OCI-LY3 (cell line): Measurements from ENCODE around the gene TEX19.

Experiments used
- H2AFZ ChIP-seq: fragments of 200-600, 300-600 bp; shearing (Covaris generic); 2 replicates; pipeline ENCODE4 v1.6.0; 2014; ENCODE audit warnings: antibody characterized with exemption, low read depth, low read length
- H3K27ac ChIP-seq: fragments of 200-600, 300-600 bp; sonication (generic); 2 replicates; pipeline ENCODE4 v1.5.1; 2014; ENCODE audit warnings: mild to moderate bottlenecking, low read length, moderate library complexity, mixed read lengths
- H3K27me3 ChIP-seq: fragments of 200-600, 300-600 bp; sonication (generic); 2 replicates; pipeline ENCODE4 v1.6.1; 2014; ENCODE audit warnings: low read depth, low read length, mixed read lengths
- H3K36me3 ChIP-seq: fragments of 200-600, 300-600 bp; sonication (generic); replicated peaks from 2 replicates; pipeline ENCODE3; 2014; ENCODE audit warnings: low read depth, low read length, mixed read lengths
- H3K4me1 ChIP-seq: fragments of 300-600, 200-600 bp; sonication (generic); 2 replicates; pipeline ENCODE4 v1.6.1; 2014; ENCODE audit warnings: low read length, mixed read lengths
- H3K4me2 ChIP-seq: fragments of 200-600, 300-600 bp; sonication (generic); 2 replicates; pipeline ENCODE4 v1.6.1; 2014; ENCODE audit warnings: low read length, mixed read lengths
- H3K4me3 ChIP-seq: fragments of 300-600, 200-600 bp; sonication (generic); 2 replicates; pipeline ENCODE4 v1.5.1; 2014; ENCODE audit warnings: antibody characterized with exemption, mild to moderate bottlenecking, low read length, moderate library complexity
- H3K79me2 ChIP-seq: fragments of 300-600, 200-600 bp; shearing (Covaris generic); 2 replicates; pipeline ENCODE4 v1.6.1; 2014; ENCODE audit warnings: mild to moderate bottlenecking, low read length, mixed read lengths
- H3K9ac ChIP-seq: fragments of 300-600, 200-600 bp; shearing (Covaris generic); 2 replicates; pipeline ENCODE4 v1.6.0; 2014; ENCODE audit warnings: mild to moderate bottlenecking, low read length, moderate library complexity
- H3K9me3 ChIP-seq: fragments of 200-600, 300-600 bp; shearing (Covaris generic); 2 replicates; pipeline ENCODE4 v1.6.1; 2014; ENCODE audit warnings: low read length, mixed read lengths; ENCODE audit not compliant: insufficient read depth
- H4K20me1 ChIP-seq: fragments of 200-600, 300-600 bp; sonication (generic); 2 replicates; pipeline ENCODE4 v1.6.1; 2016; ENCODE audit warnings: low read length, mixed read lengths; ENCODE audit not compliant: insufficient read depth
- EZH2phosphoT487 ChIP-seq: fragments of 200-600 bp; shearing (Covaris generic); IDR thresholded peaks from 2 replicates; pipeline ENCODE4 v1.6.1; 2018; ENCODE audit warnings: antibody characterized with exemption, mixed run types, low read depth
- TF ChIP-seq, protein P1 (sequence below): fragments of 200-600, 300-600 bp; sonication (generic); IDR thresholded peaks from 2 replicates; pipeline ENCODE4 v1.5.1; 2014; ENCODE audit warnings: antibody characterized with exemption, low read length, low read depth

Gene TEX19

DNA sequence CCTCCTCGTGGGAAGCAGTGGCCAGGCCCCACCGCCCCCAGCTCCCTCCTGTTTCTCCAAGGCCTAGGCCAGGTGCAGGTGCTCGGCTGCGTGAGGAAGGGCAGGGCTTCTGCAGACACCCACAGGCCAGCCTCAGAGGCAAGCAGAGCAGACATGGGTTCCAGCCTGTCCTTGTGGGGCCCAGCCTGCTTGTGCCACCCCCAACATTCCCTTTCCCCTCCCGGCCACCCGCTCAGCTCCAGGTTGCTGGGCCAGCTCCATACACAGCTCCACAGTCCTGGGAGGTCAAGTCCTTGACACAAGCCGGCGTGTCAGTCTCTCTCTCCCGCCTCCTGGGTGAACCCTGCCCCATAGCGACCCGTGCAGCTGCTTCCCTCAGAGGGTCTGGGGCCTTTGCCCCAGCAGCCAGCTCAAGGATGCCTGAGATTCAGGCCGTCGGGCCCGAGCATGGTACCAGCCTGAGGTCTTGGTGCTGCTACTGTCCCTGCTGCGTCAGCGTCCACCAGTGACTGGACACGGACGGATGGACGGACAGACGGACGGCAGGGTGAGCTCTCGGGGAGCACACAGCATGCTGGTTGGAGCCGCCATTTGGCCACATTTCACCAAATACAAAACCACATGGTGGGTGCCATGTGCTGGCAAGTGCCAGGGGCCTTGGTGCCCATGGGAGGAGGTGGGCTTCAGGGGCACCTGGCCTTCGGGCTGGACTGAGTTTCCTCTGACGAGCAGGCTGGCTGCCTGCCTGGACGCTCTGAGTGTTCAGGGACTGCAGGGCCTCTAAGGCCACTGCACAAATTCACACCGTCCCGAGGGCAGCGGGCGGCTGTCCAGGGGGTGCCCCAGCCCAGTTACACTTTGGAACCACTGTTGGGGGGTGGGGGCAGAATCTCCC is 33.5 kb upstream of the TEX19 start:
- H3K4me3 ChIP-seq, result no peak overlapping the region
- no peaks in the 10 kb centered on the region for H3K9me3 ChIP-seq
- H3K27ac ChIP-seq, result no peak overlapping the region
- H3K27me3 ChIP-seq, result peaks cover 40% of the 10 kb centered on the region
- no peaks in the 10 kb centered on the region for H3K36me3 ChIP-seq
- no peak for TF ChIP-seq EZH2phosphoT487
- TF ChIP-seq, protein P1, sequence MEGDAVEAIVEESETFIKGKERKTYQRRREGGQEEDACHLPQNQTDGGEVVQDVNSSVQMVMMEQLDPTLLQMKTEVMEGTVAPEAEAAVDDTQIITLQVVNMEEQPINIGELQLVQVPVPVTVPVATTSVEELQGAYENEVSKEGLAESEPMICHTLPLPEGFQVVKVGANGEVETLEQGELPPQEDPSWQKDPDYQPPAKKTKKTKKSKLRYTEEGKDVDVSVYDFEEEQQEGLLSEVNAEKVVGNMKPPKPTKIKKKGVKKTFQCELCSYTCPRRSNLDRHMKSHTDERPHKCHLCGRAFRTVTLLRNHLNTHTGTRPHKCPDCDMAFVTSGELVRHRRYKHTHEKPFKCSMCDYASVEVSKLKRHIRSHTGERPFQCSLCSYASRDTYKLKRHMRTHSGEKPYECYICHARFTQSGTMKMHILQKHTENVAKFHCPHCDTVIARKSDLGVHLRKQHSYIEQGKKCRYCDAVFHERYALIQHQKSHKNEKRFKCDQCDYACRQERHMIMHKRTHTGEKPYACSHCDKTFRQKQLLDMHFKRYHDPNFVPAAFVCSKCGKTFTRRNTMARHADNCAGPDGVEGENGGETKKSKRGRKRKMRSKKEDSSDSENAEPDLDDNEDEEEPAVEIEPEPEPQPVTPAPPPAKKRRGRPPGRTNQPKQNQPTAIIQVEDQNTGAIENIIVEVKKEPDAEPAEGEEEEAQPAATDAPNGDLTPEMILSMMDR, result no peak
- H3K9ac ChIP-seq, result no peak overlapping the region
- peaks cover 30% of the 10 kb centered on the region for H3K4me1 ChIP-seq
- H2AFZ ChIP-seq, result no peak overlapping the region
- no peaks in the 10 kb centered on the region for H3K79me2 ChIP-seq
- H4K20me1 ChIP-seq, result no peaks in the 10 kb centered on the region
- H3K4me2 ChIP-seq, result no peak overlapping the region

DNA sequence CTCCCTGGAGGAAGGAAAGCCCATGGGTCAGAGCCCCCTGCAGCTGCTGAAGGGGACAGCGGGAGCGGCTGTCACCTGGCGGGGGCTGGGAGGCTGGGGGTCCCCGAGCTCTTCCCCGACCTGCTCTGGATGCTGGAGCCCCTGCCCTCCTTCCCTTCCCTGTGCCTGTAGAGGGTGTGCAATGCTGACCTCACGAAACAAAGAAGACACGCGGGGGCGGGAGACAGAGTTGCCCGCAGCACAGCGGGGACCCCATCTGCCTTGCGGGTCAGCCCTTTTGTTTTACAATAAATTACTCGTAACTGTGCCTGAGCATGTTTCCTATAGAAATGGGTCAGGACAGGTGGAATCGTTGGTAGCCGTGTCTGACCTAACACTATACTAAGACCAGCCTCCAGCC is 31.8 kb upstream of the TEX19 start:
- Histone ChIP-seq H3K4me2 (no peak overlapping the region), H3K79me2 (no peaks in the 10 kb centered on the region), H4K20me1 (no peaks in the 10 kb centered on the region), H3K36me3 (no peaks in the 10 kb centered on the region), H3K27ac (no peak overlapping the region), H3K4me1 (peaks cover 20% of the 10 kb centered on the region), H2AFZ (no peak overlapping the region), H3K27me3 (peaks cover 41% of the 10 kb centered on the region), H3K4me3 (no peak overlapping the region), H3K9ac (no peak overlapping the region), H3K9me3 (no peaks in the 10 kb centered on the region)
- no peak for TF ChIP-seq EZH2phosphoT487
- TF ChIP-seq, protein P1, result no peak

GRCh38 chr17:82327757-82328140 is 31.3 kb upstream of the TEX19 start:
- TF ChIP-seq, protein P1, result no peak
- TF ChIP-seq EZH2phosphoT487, result no peak
- H3K9me3 ChIP-seq, result no peaks in the 10 kb centered on the region
- no peak overlapping the region for H3K27ac ChIP-seq
- peaks cover 41% of the 10 kb centered on the region for H3K27me3 ChIP-seq
- H2AFZ ChIP-seq, result no peak overlapping the region
- no peak overlapping the region for H3K4me2 ChIP-seq
- H3K36me3 ChIP-seq, result no peaks in the 10 kb centered on the region
- H3K79me2 ChIP-seq, result no peaks in the 10 kb centered on the region
- H4K20me1 ChIP-seq, result no peaks in the 10 kb centered on the region
- no peak overlapping the region for H3K9ac ChIP-seq
- no peak overlapping the region for H3K4me3 ChIP-seq
- peaks cover 20% of the 10 kb centered on the region for H3K4me1 ChIP-seq

DNA sequence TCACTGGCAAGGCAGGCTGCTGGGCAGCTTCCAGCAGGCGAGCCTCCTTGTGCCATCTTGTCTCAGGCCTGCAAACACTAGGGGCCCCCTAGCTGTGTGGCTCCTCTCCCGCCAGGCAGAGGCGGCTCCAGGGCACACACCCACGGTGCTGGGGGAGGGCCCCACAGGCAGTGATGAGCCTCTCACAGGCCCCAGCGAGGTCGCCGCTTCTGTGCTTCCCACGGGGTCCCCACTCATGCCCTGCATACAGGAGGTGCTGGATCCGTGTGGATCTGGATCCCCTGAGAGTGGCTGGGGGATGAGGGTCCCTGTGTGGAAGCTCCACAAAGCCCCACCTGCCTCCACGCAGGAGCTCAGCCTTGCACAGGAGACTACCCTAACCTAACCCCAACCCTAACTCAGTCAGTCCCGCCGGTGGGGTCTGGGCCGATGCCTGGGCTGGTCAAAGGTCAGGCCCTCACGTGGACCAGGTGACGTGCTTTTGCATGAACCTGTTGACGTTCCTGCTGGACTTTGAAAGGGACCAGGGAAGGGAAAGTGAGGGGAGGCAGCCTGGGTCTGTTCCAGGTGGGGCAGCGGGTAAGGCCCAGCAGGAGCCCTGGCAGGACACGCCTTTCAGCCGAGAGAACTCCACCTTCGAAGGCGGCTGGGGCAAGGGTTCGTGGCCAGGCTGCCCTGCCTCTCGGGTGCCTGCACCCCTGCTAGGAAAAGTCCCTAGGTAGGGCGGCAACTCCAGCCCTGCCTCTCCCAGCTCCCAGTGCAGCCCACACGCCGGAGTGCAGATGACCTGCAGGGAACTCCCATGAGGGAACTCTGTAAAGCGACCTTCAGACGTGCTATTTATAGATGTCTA is 30.7 kb upstream of the TEX19 start:
- H3K4me1 ChIP-seq, result peaks cover 23% of the 10 kb centered on the region
- no peaks in the 10 kb centered on the region for H3K79me2 ChIP-seq
- no peaks in the 10 kb centered on the region for H4K20me1 ChIP-seq
- TF ChIP-seq, protein P1, result no peak
- no peak for TF ChIP-seq EZH2phosphoT487
- peaks cover 35% of the 10 kb centered on the region for H3K27me3 ChIP-seq
- no peaks in the 10 kb centered on the region for H3K9me3 ChIP-seq
- no peak overlapping the region for H3K4me3 ChIP-seq
- no peak overlapping the region for H2AFZ ChIP-seq
- H3K27ac ChIP-seq, result no peak overlapping the region
- no peaks in the 10 kb centered on the region for H3K36me3 ChIP-seq
- no peak overlapping the region for H3K4me2 ChIP-seq
- H3K9ac ChIP-seq, result no peak overlapping the region
